Stimulated activated memory B cell treated with anti-CD40 and anti-IgM and Interleukin-4, amounts not matched to agents 10 μg/mL and 1 μg/mL and 100 μg/mL, for 72 hours (primary cell): ENCODE results near the gene TREX2.

ENCODE experiments used
- ATAC-seq: fragments of 150-1000 bp; cut with Tn5 transposase; 2 replicates; pipeline ENCODE4 v1.10.0; 2021
- H3K27ac Mint-ChIP-seq: one replicate; pipeline ENCODE4 v1.8.0; 2022; ENCODE audit warnings: mild to moderate bottlenecking, mixed read lengths
- H3K27me3 Mint-ChIP-seq: one replicate; pipeline ENCODE4 v1.8.0; 2022; ENCODE audit warnings: mixed read lengths
- H3K36me3 Mint-ChIP-seq: one replicate; pipeline ENCODE4 v1.8.0; 2022; ENCODE audit warnings: mixed read lengths
- H3K4me1 Mint-ChIP-seq: one replicate; pipeline ENCODE4 v1.8.0; 2022; ENCODE audit warnings: mixed read lengths
- H3K4me3 Mint-ChIP-seq: one replicate; pipeline ENCODE4 v1.8.0; 2022; ENCODE audit warnings: mild to moderate bottlenecking, moderate library complexity, mixed read lengths
- H3K9me3 Mint-ChIP-seq: one replicate; pipeline ENCODE4 v1.8.0; 2022; ENCODE audit warnings: mixed read lengths

TREX2 gene

GRCh38 chrX:153482376-153483015 is 36.6 kb upstream of the TREX2 start:
- H3K9me3 Mint-ChIP-seq = no peaks in the 10 kb centered on the region

GRCh38 chrX:153481043-153481442 is 35.2 kb upstream of the TREX2 start:
- ATAC-seq = no peak
- Mint-ChIP-seq H3K9me3 (no peaks in the 10 kb centered on the region), H3K36me3 (no peaks in the 10 kb centered on the region), H3K4me1 (no peaks in the 10 kb centered on the region), H3K4me3 (no peak overlapping the region), H3K27ac (no peak overlapping the region), H3K27me3 (peaks cover 25% of the 10 kb centered on the region)

More at GRCh38 chrX:153482376-153483015, 36.6 kb upstream of the TREX2 start:
- H3K36me3 Mint-ChIP-seq = no peaks in the 10 kb centered on the region
- no peak overlapping the region for H3K4me3 Mint-ChIP-seq
- ATAC-seq = no peak
- H3K27me3 Mint-ChIP-seq = peaks cover 20% of the 10 kb centered on the region
- H3K27ac Mint-ChIP-seq = no peak overlapping the region
- no peaks in the 10 kb centered on the region for H3K4me1 Mint-ChIP-seq

- Mint-ChIP-seq H3K27ac (no peak overlapping the region), H3K4me1 (no peaks in the 10 kb centered on the region), H3K27me3 (peaks cover 31% of the 10 kb centered on the region), H3K4me3 (no peak overlapping the region), H3K36me3 (no peaks in the 10 kb centered on the region), H3K9me3 (no peaks in the 10 kb centered on the region)
- no peak for ATAC-seq
Measured at GRCh38 chrX:153478746-153479145, 32.9 kb upstream of the TREX2 start.

GRCh38 chrX:153477901-153478300 is 32.0 kb upstream of the TREX2 start:
- H3K36me3 Mint-ChIP-seq = no peaks in the 10 kb centered on the region
- no peaks in the 10 kb centered on the region for H3K9me3 Mint-ChIP-seq
- no peaks in the 10 kb centered on the region for H3K4me1 Mint-ChIP-seq
- ATAC-seq = no peak
- no peak overlapping the region for H3K27ac Mint-ChIP-seq
- H3K27me3 Mint-ChIP-seq = peaks cover 31% of the 10 kb centered on the region
- no peak overlapping the region for H3K4me3 Mint-ChIP-seq

GRCh38 chrX:153477364-153477857 is 31.6 kb upstream of the TREX2 start:
- Mint-ChIP-seq H3K27me3 (peaks cover 31% of the 10 kb centered on the region), H3K27ac (no peak overlapping the region), H3K9me3 (no peaks in the 10 kb centered on the region), H3K4me1 (no peaks in the 10 kb centered on the region), H3K36me3 (no peaks in the 10 kb centered on the region), H3K4me3 (no peak overlapping the region)
- no peak for ATAC-seq

- Mint-ChIP-seq H3K9me3 (no peaks in the 10 kb centered on the region), H3K27ac (no peak overlapping the region), H3K4me1 (no peaks in the 10 kb centered on the region), H3K36me3 (no peaks in the 10 kb centered on the region), H3K27me3 (peaks cover 31% of the 10 kb centered on the region), H3K4me3 (no peak overlapping the region)
- no peak for ATAC-seq
Measured at GRCh38 chrX:153476666-153477363, 31.0 kb upstream of the TREX2 start.

GRCh38 chrX:153475751-153476281 is 30.0 kb upstream of the TREX2 start:
- Mint-ChIP-seq H3K36me3 (no peaks in the 10 kb centered on the region), H3K27me3 (peaks cover 31% of the 10 kb centered on the region), H3K4me3 (no peak overlapping the region), H3K4me1 (no peaks in the 10 kb centered on the region), H3K27ac (no peak overlapping the region), H3K9me3 (no peaks in the 10 kb centered on the region)
- ATAC-seq = no peak

- peak overlapping the region; percentile 48 for H3K4me3 Mint-ChIP-seq
- H3K4me1 Mint-ChIP-seq = no peaks in the 10 kb centered on the region
- no peaks in the 10 kb centered on the region for H3K9me3 Mint-ChIP-seq
- no peak for ATAC-seq
- no peaks in the 10 kb centered on the region for H3K36me3 Mint-ChIP-seq
- H3K27ac Mint-ChIP-seq = no peak overlapping the region
- H3K27me3 Mint-ChIP-seq = peaks cover 31% of the 10 kb centered on the region
Measured at GRCh38 chrX:153475271-153475670, 29.4 kb upstream of the TREX2 start.

GRCh38 chrX:153474718-153475117 is 28.9 kb upstream of the TREX2 start:
- no peak overlapping the region for H3K27ac Mint-ChIP-seq
- peaks cover 31% of the 10 kb centered on the region for H3K27me3 Mint-ChIP-seq
- no peaks in the 10 kb centered on the region for H3K4me1 Mint-ChIP-seq
- no peaks in the 10 kb centered on the region for H3K36me3 Mint-ChIP-seq
- H3K9me3 Mint-ChIP-seq = no peaks in the 10 kb centered on the region
- no peak overlapping the region for H3K4me3 Mint-ChIP-seq
- ATAC-seq = no peak

GRCh38 chrX:153474266-153474665 is 28.4 kb upstream of the TREX2 start:
- H3K4me1 Mint-ChIP-seq = no peaks in the 10 kb centered on the region
- H3K27ac Mint-ChIP-seq = no peak overlapping the region
- no peak for ATAC-seq
- H3K36me3 Mint-ChIP-seq = no peaks in the 10 kb centered on the region
- no peaks in the 10 kb centered on the region for H3K9me3 Mint-ChIP-seq
- H3K27me3 Mint-ChIP-seq = peaks cover 27% of the 10 kb centered on the region
- H3K4me3 Mint-ChIP-seq = peak overlapping the region; percentile 53

GRCh38 chrX:153473126-153473525 is 27.3 kb upstream of the TREX2 start:
- H3K36me3 Mint-ChIP-seq = no peaks in the 10 kb centered on the region
- no peak overlapping the region for H3K4me3 Mint-ChIP-seq
- H3K4me1 Mint-ChIP-seq = peaks cover 2% of the 10 kb centered on the region
- H3K27ac Mint-ChIP-seq = no peak overlapping the region
- no peaks in the 10 kb centered on the region for H3K9me3 Mint-ChIP-seq
- peaks cover 17% of the 10 kb centered on the region for H3K27me3 Mint-ChIP-seq
- no peak for ATAC-seq

- Mint-ChIP-seq H3K9me3 (no peaks in the 10 kb centered on the region), H3K4me3 (no peak overlapping the region), H3K27ac (no peak overlapping the region)
Measured at GRCh38 chrX:153471663-153472280, 25.9 kb upstream of the TREX2 start.

GRCh38 chrX:153470411-153471363 is 24.8 kb upstream of the TREX2 start, which contains the start of gene HAUS7:
HAUS7 (minus strand) TSS chrX:153470576; CDS start chrX:153470557, 19 bp downstream.
- no peaks in the 10 kb centered on the region for H3K9me3 Mint-ChIP-seq
- H3K27me3 Mint-ChIP-seq = peaks cover 3% of the 10 kb centered on the region
- ATAC-seq = peak; percentile 90
- peak within 1 kb of the TSS; percentile 78 for H3K4me3 Mint-ChIP-seq
- peak within 1 kb of the TSS; percentile 22 for H3K27ac Mint-ChIP-seq
- H3K4me1 Mint-ChIP-seq = peaks cover 13% of the 10 kb centered on the region
- no peaks in the 10 kb centered on the region for H3K36me3 Mint-ChIP-seq

More at GRCh38 chrX:153471663-153472280, 25.9 kb upstream of the TREX2 start:
- Mint-ChIP-seq H3K4me1 (peaks cover 13% of the 10 kb centered on the region), H3K36me3 (no peaks in the 10 kb centered on the region), H3K27me3 (peaks cover 9% of the 10 kb centered on the region)
- ATAC-seq = no peak

- no peaks in the 10 kb centered on the region for H3K27me3 Mint-ChIP-seq
- H3K36me3 Mint-ChIP-seq = no peaks in the 10 kb centered on the region
- H3K4me1 Mint-ChIP-seq = peaks cover 13% of the 10 kb centered on the region
- ATAC-seq = peak; percentile 68
- peak overlapping the region; percentile 22 for H3K27ac Mint-ChIP-seq
- peak overlapping the region; percentile 78 for H3K4me3 Mint-ChIP-seq
- no peaks in the 10 kb centered on the region for H3K9me3 Mint-ChIP-seq
Measured at GRCh38 chrX:153469811-153470410, 24.1 kb upstream of the TREX2 start.
